ENCODE results near the gene WDR64.
A peak's percentile ranks its signal among the peaks of the same experiment; 100 is the strongest.

DNA sequence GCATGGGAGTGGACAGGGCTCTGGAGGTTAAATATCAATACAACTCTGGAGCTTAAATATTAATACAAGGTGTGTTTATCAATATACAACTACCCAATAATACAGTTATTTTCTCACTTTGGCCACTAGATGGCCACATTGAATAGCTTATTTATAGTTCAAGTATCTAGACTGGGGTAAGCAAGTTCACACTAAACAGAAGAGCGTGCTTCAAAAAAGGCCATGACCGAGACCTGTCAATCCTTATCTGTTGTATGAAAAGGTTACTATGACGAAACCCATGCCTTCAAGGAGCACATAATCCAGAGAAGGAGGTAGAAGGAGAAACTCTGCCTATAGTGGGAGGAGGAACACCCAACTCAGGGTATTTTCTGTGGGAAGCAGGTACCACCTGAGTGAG is 41.0 kb upstream of the WDR64 start:
- TF ChIP-seq, protein P1, sequence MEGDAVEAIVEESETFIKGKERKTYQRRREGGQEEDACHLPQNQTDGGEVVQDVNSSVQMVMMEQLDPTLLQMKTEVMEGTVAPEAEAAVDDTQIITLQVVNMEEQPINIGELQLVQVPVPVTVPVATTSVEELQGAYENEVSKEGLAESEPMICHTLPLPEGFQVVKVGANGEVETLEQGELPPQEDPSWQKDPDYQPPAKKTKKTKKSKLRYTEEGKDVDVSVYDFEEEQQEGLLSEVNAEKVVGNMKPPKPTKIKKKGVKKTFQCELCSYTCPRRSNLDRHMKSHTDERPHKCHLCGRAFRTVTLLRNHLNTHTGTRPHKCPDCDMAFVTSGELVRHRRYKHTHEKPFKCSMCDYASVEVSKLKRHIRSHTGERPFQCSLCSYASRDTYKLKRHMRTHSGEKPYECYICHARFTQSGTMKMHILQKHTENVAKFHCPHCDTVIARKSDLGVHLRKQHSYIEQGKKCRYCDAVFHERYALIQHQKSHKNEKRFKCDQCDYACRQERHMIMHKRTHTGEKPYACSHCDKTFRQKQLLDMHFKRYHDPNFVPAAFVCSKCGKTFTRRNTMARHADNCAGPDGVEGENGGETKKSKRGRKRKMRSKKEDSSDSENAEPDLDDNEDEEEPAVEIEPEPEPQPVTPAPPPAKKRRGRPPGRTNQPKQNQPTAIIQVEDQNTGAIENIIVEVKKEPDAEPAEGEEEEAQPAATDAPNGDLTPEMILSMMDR (IDR thresholded peaks at IDR 0.05) = peak; percentile 66 to 92 (median 74)
- no peak for TF ChIP-seq POLR2A (IDR thresholded peaks at IDR 0.05)
